Activated CD4-positive, alpha-beta T cell treated with anti-CD3 and anti-CD28 coated beads, Interleukin-2, amount 10 ng/mL, durations not matched to agents 7 days and 5 days (primary cell): ENCODE data around the gene CDPF1. TPM values are rescaled to one million over a fixed set of nuclear protein-coding genes. Genes with fewer than 3 reads are reported as not detected.
A peak's percentile ranks its signal among the peaks of the same experiment; 100 is the strongest.
"Not testable (repeated sequence)": the region's sequence is repeated elsewhere in the genome, so short reads cannot be mapped to it uniquely, and the experiment has no call there.

Experiments
- CTCF ChIA-PET: fragments of 350-600 bp; sonication (Branson Sonifier 250); formaldehyde crosslinking; loops from one replicate; lab custom pipeline; 2021; ENCODE audit warnings: antibody characterized with exemption; lab: Charles Lee
- POLR2A ChIA-PET: fragments of 350-600 bp; sonication (Branson Sonifier 250); formaldehyde crosslinking; loops from one replicate; lab custom pipeline; 2021; ENCODE audit warnings: antibody characterized with exemption; lab: Charles Lee
- DNase-seq: peaks from one replicate; pipeline ENCODE4 v3.0.0-alpha.2; 2020
- H3K27ac Mint-ChIP-seq: one replicate; pipeline ENCODE4 v1.8.0; 2021; ENCODE audit warnings: mild to moderate bottlenecking, moderate library complexity, mixed read lengths
- H3K27me3 Mint-ChIP-seq: one replicate; pipeline ENCODE4 v1.8.0; 2021; ENCODE audit warnings: mixed read lengths
- H3K36me3 Mint-ChIP-seq: one replicate; pipeline ENCODE4 v1.8.0; 2021; ENCODE audit warnings: low read depth, mixed read lengths
- H3K4me1 Mint-ChIP-seq: one replicate; pipeline ENCODE4 v1.8.0; 2021; ENCODE audit warnings: mixed read lengths
- H3K4me3 Mint-ChIP-seq: one replicate; pipeline ENCODE4 v1.8.0; 2021; ENCODE audit warnings: mild to moderate bottlenecking, moderate library complexity, mixed read lengths
- H3K9me3 Mint-ChIP-seq: one replicate; pipeline ENCODE4 v1.8.0; 2021; ENCODE audit warnings: mixed read lengths
- total RNA-seq, 2 experiments: library from RNA; stranded (reverse); gene quantifications; one replicate each; pipeline ENCODE4 v1.2.3, GENCODE V29; 2021

The CDPF1 gene
- total RNA-seq, 2 experiments from 2014 or later = 9.2 to 10.8 TPM

DNA sequence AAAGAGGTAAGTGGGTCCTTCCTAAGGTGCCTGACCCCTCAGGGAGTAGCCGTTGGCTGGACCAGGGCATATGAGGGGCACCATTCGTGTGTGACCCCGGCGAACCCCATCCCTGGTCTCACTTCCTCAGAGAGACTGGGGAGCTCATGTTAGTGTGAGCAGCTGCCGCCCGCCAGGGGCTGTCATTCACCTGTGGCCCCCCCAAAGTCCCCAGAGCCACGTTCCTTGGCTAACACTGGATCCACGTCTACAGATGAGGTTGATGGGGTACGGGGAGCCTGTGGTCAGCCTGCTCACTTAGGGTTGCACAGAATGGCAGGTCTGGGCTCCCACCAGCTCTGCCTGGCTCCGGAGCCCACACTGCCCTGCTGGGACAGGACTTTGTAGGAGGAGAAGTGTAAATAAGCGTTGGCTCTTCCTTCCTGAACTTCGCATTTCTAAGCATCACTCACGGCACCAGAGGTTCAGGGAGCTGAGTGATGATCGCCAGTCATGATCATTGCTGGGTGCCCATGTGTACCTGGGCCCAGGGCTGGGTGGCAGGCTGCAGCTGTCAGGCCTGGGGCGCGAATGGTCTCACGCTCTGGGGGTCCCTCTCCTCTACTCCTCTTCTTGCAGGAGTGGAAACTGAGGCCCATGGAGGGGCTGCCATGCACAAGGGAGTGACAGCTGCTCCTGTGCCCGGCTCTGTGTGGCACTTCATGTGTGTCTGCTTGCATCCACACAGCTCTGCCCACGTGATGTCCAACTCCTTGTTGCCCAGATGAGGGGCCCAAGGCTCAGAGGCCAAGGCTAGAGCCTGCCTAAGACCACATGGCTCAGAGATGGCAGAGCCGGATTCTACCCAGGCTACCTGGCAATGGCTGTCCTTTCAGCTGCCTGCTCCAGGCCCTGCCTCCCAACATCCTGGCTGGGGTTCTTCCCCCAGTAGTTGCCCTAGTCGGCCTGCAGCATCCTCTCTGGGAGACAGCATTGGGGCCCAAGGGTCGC lies 28.9 kb upstream of the CDPF1 start:
- ChIA-PET CTCF (interaction anchor here (1.1 to 2.3 kb wide), 5 partner anchors 10 to 128 kb away, joined by 3 to 12 read pairs (median 3); partner anchors contain the start of gene TTC38), POLR2A (no interaction called here)
- H3K36me3 Mint-ChIP-seq = peaks cover 25% of the 10 kb centered on the region
- peaks cover 3% of the 10 kb centered on the region for H3K4me1 Mint-ChIP-seq
- H3K27ac Mint-ChIP-seq = no peak overlapping the region
- no peak for DNase-seq
- no peaks in the 10 kb centered on the region for H3K9me3 Mint-ChIP-seq
- H3K27me3 Mint-ChIP-seq = no peaks in the 10 kb centered on the region
- H3K4me3 Mint-ChIP-seq = no peak overlapping the region

DNA sequence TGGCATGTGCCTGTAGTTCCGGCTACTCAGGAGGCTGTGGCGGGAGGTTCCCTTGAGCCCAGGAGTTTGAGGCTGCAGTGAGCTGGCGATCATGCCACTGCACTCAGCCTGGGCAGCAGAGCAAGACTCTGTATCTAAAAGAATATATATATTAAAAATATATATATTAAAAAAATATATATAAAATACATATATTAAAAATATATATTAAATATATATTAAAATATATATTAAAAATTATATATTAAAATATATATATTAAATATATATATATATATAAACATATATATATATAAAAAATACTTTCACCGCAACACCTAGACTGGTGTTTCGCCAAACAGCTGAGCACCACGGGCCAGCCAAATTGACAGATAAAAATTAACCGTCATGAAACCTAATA lies 26.5 kb upstream of the CDPF1 start:
- no peak overlapping the region for H3K27ac Mint-ChIP-seq
- CTCF ChIA-PET = interaction anchor here (1.1 to 2.3 kb wide), 4 partner anchors 9 to 22 kb away, joined by 3 to 12 read pairs (median 4); partner anchors contain the start of gene TTC38
- POLR2A ChIA-PET = interaction anchor here (1.3 kb wide), 1 partner anchor 9 kb away, joined by 4 read pairs; the partner anchor contains the start of gene TTC38

GRCh38 chr22:46275455-46276122 lies 25.5 kb upstream of the CDPF1 start:
- Mint-ChIP-seq H3K4me3 (no peak overlapping the region), H3K27ac (no peak overlapping the region), H3K9me3 (no peaks in the 10 kb centered on the region), H3K36me3 (peaks cover 21% of the 10 kb centered on the region), H3K27me3 (no peaks in the 10 kb centered on the region), H3K4me1 (no peaks in the 10 kb centered on the region)
- POLR2A ChIA-PET = no interaction called here
- CTCF ChIA-PET = interaction anchor here (1.1 kb wide), 1 partner anchor 12 kb away, joined by 3 read pairs; no protein-coding TSS in a partner anchor
- no peak for DNase-seq

More for the DNA sequence above, 26.5 kb upstream of the CDPF1 start:
- Mint-ChIP-seq H3K27me3 (no peaks in the 10 kb centered on the region), H3K9me3 (no peaks in the 10 kb centered on the region), H3K4me1 (peaks cover 3% of the 10 kb centered on the region), H3K36me3 (peaks cover 21% of the 10 kb centered on the region), H3K4me3 (no peak overlapping the region)
- DNase-seq = no peak

GRCh38 chr22:46274381-46274780 lies 24.3 kb upstream of the CDPF1 start:
- Mint-ChIP-seq H3K4me1 (peaks cover 3% of the 10 kb centered on the region), H3K4me3 (no peak overlapping the region), H3K27ac (no peak overlapping the region), H3K36me3 (peaks cover 21% of the 10 kb centered on the region), H3K27me3 (no peaks in the 10 kb centered on the region), H3K9me3 (no peaks in the 10 kb centered on the region)
- no peak for DNase-seq
- ChIA-PET CTCF (no interaction called here), POLR2A (no interaction called here)

- Mint-ChIP-seq H3K4me1 (peaks cover 3% of the 10 kb centered on the region), H3K27me3 (no peaks in the 10 kb centered on the region), H3K4me3 (no peak overlapping the region), H3K9me3 (no peaks in the 10 kb centered on the region), H3K27ac (no peak overlapping the region), H3K36me3 (peaks cover 21% of the 10 kb centered on the region)
- ChIA-PET POLR2A (no interaction called here), CTCF (no interaction called here)
- DNase-seq = no peak
These were observed 23.5 kb upstream of the CDPF1 start for GRCh38 chr22:46273432-46274148.

DNA sequence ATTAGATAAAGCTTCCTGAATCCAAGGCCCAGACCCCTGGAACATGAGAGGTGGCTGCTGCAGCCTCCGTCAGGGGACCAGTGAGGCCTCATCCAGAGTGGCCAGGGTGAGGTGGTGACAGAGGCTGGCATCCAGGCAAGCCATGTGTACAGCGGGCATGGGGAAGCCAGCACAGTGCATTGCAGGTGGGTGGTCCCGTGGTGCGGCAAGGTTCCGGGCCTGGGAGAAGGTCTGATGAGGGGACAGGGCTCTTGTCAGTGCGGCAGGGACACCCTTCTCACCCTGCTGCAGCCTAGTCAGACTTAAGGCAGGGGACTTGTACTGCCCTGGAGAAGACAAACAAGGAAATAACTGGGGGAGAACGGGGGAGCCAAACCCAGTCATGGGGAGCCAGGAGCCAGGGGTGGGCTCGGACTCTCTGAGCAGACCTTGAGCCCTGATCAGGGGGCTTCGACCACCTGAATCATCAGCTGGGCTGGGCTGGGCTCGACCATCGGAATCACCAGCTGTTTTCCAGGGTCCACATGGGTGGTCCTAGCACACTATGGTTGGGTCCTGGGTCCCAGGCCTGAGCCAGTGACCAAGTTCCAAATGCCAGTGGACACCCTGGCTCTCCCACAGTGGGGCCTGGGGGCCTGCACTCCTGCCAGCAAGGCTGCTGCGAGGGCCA lies 22.8 kb upstream of the CDPF1 start:
- Mint-ChIP-seq H3K4me3 (no peak overlapping the region), H3K9me3 (no peaks in the 10 kb centered on the region), H3K27me3 (no peaks in the 10 kb centered on the region), H3K4me1 (peaks cover 6% of the 10 kb centered on the region), H3K27ac (no peak overlapping the region), H3K36me3 (peaks cover 18% of the 10 kb centered on the region)
- ChIA-PET CTCF (interaction anchor here (1.0 kb wide), 1 partner anchor 266 kb away, joined by 3 read pairs; no protein-coding TSS in a partner anchor), POLR2A (no interaction called here)
- no peak for DNase-seq

DNA sequence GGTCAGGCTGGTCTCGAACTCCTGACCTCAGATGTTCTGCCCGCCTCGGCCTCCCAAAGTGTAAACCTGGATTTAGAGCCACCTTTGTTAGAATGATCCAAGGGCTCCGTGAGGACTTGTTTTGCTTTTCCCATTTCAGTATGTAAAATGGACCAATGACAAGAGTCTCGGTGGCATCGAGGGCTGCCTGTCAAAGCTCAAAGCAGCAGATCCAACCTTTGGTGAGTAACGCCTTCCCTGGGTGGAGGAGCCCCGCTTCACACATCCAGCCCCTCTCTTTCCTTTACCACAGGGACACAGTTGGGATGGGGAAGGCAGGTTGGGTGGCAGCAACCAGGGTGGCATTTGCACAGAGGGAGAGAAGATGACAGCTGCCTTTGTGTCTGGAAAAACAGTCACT lies 22.1 kb upstream of the CDPF1 start:
- Mint-ChIP-seq H3K9me3 (no peaks in the 10 kb centered on the region), H3K4me1 (peaks cover 11% of the 10 kb centered on the region), H3K36me3 (peaks cover 18% of the 10 kb centered on the region), H3K27me3 (peaks cover 3% of the 10 kb centered on the region), H3K4me3 (no peak overlapping the region), H3K27ac (no peak overlapping the region)
- ChIA-PET CTCF (interaction anchor here (1.0 kb wide), 1 partner anchor 266 kb away, joined by 3 read pairs; no protein-coding TSS in a partner anchor), POLR2A (no interaction called here)
- DNase-seq = no peak

DNA sequence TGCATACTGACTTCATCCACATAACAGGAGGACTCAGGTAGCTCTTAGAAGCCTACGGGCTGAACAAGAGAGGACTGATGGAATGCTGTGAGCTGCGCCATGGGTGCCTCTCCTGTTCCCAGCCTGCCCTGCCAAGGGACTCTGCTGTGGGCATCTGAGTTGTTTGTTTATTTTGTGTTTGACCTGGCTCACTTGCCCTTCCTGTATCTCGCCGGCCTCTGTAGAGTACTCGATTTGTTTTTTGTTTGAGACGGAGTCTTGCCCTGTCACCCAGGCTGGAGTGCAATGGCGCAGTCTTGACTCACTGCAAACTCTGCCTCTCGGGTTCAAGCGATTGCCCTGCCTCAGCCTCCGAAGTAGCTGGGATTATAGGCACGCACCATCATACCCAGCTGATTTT lies 19.5 kb upstream of the CDPF1 start:
- Mint-ChIP-seq H3K27ac (no peak overlapping the region), H3K27me3 (peaks cover 25% of the 10 kb centered on the region), H3K4me3 (peak overlapping the region; percentile 30), H3K4me1 (peaks cover 13% of the 10 kb centered on the region), H3K9me3 (peaks cover 12% of the 10 kb centered on the region), H3K36me3 (peaks cover 11% of the 10 kb centered on the region)
- POLR2A ChIA-PET = no interaction called here
- DNase-seq = no peak
- CTCF ChIA-PET = interaction anchor here (0.8 to 1.5 kb wide), 5 partner anchors 10 to 24 kb away, joined by 3 to 5 read pairs (median 3); no protein-coding TSS in a partner anchor

- DNase-seq = peak; percentile 54
- POLR2A ChIA-PET = interaction anchor here (0.8 kb wide), 1 partner anchor 10 kb away, joined by 4 read pairs; no protein-coding TSS in a partner anchor
- H3K4me1 Mint-ChIP-seq = peaks cover 17% of the 10 kb centered on the region
- H3K9me3 Mint-ChIP-seq = peaks cover 19% of the 10 kb centered on the region
- peak within 1 kb of the TSS; percentile 81 for H3K4me3 Mint-ChIP-seq
- CTCF ChIA-PET = interaction anchor here (1.1 to 1.5 kb wide), 5 partner anchors 10 to 117 kb away, joined by 3 to 5 read pairs (median 5); partner anchors contain the start of gene PPARA
- H3K27ac Mint-ChIP-seq = peak within 1 kb of the TSS; percentile 83
- H3K27me3 Mint-ChIP-seq = peaks cover 39% of the 10 kb centered on the region
- peaks cover 19% of the 10 kb centered on the region for H3K36me3 Mint-ChIP-seq
These were observed 17.6 kb upstream of the CDPF1 start, which contains the start of gene TTC38 for GRCh38 chr22:46267431-46268279. Gene TTC38, plus strand, starts transcription at chr22:46268008. Its CDS starts 32 bp downstream, at chr22:46268040.

DNA sequence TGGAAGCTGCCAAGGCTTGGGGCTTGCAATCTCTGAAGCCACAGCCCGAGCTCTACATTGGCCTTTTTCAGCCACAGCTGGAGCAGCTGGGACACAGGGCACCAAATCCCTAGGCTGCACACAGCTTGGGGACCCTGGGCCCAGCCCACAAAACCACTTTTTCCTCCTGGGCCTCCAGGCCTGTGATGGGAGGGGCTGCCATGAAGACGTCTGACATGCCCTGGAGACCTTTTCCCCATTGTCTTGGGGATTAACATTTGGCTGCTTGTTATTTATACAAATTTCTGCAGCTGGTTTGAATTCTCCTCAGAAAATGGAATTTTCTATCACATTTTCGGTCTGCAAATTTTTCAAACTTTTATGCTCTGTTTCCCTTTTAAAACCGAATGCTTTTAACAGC lies 15.5 kb upstream of the CDPF1 start:
- H3K27ac Mint-ChIP-seq, H3K4me3 Mint-ChIP-seq, DNase-seq, POLR2A ChIA-PET: not testable (repeated sequence)
- H3K4me1 Mint-ChIP-seq = peaks cover 17% of the 10 kb centered on the region
- peaks cover 58% of the 10 kb centered on the region for H3K27me3 Mint-ChIP-seq
- H3K36me3 Mint-ChIP-seq = peaks cover 24% of the 10 kb centered on the region
- CTCF ChIA-PET = interaction anchor here (0.6 to 1.6 kb wide), 4 partner anchors 10 to 149 kb away, joined by 3 to 4 read pairs (median 3); no protein-coding TSS in a partner anchor
- H3K9me3 Mint-ChIP-seq = peaks cover 25% of the 10 kb centered on the region

GRCh38 chr22:46264520-46264919 lies 14.4 kb upstream of the CDPF1 start:
- H3K36me3 Mint-ChIP-seq = peaks cover 24% of the 10 kb centered on the region
- POLR2A ChIA-PET, H3K4me3 Mint-ChIP-seq, DNase-seq, H3K27ac Mint-ChIP-seq: not testable (repeated sequence)
- H3K9me3 Mint-ChIP-seq = peaks cover 25% of the 10 kb centered on the region
- peaks cover 70% of the 10 kb centered on the region for H3K27me3 Mint-ChIP-seq
- peaks cover 15% of the 10 kb centered on the region for H3K4me1 Mint-ChIP-seq
- CTCF ChIA-PET = interaction anchor here (1.3 to 1.6 kb wide), 2 partner anchors 9 to 16 kb away, joined by 3 to 4 read pairs; no protein-coding TSS in a partner anchor
